Measurements from ENCODE around the gene SGO2.

GRCh38 chr2:200609028-200609614, 83.1 kb downstream of the SGO2 start:
- TF ChIP-seq CTCF (conservative IDR thresholded peaks at IDR 0.05) (no peak), ZFX (IDR thresholded peaks at IDR 0.05) (no peak)
